ENCODE measurements around the gene CMTM6. TPM values are rescaled to one million over a fixed set of nuclear protein-coding genes. Genes with fewer than 3 reads are reported as not detected.
A peak's percentile ranks its signal among the peaks of the same experiment; 100 is the strongest.

CMTM6 gene
- total RNA-seq, 3 donors from 2014 or later = 40.7 to 58.5 (median 48.4) TPM

DNA sequence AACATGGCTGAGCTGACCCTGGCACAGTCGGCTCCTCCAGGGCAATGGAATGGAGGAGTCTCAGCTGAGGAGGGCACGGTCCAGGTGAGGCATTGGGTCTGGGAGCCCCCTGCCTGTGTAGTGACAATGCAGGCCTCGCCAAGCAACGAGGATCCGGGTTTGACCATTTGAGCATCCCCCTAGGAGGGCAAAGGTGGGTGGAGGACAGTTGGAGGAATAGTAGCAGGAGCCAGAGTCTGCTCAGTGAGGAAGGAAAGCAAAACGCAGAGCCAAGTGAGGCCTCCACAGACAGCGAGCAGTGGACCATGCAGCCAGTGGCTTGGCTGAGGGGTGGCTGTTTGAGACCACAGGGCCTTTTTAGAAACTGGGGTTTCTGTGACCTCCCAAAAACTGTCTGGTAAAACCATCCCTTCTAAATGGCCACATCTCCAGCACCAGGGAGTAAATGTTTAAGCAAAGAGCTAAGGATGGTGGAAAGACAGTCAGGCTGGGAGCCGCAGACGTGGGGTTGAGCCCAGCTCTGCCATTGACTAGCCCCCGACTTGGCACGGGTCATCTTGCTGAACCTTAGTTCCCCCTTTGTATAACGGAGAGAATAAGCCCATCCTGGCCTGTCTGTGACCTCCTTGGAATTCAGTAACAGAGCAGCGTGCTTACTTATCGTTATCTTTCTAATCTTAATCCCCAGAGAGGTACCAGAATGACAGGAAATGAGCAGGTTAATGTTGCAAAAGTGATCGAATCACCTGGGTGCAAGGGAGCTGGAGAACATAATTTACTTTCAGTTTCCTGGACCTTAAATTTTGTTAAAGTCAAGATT, 46.8 kb downstream of the CMTM6 start:
- intact Hi-C loops (cut with DNase I, micrococcal nuclease) = no loop called here
- ATAC-seq (peak; percentile 2), DNase-seq (peak in 1 of 3 donors; percentile 1)
- Histone ChIP-seq H3K36me3 (ENCODE audit: low read depth) (no peaks in the 10 kb centered on the region), H3K9me3 (no peaks in the 10 kb centered on the region), H3K4me3 (no peak overlapping the region), H3K4me1 (ENCODE audit: low read depth) (no peaks in the 10 kb centered on the region)
- no peak for TF ChIP-seq CTCF (IDR thresholded peaks at IDR 0.05)

GRCh38 chr3:32454731-32455608, 47.7 kb downstream of the CMTM6 start:
- no peak overlapping the region for H3K4me3 ChIP-seq
- intact Hi-C loops (cut with DNase I, micrococcal nuclease) = no loop called here
- H3K4me1 ChIP-seq (ENCODE audit: low read depth) = no peaks in the 10 kb centered on the region
- no peak for TF ChIP-seq CTCF (IDR thresholded peaks at IDR 0.05)
- ATAC-seq = no peak
- H3K36me3 ChIP-seq (ENCODE audit: low read depth) = no peaks in the 10 kb centered on the region
- H3K9me3 ChIP-seq = no peaks in the 10 kb centered on the region
- peak in 1 of 3 donors; percentile 1 for DNase-seq

- Histone ChIP-seq H3K4me1 (ENCODE audit: low read depth) (no peaks in the 10 kb centered on the region), H3K4me3 (no peak overlapping the region), H3K36me3 (ENCODE audit: low read depth) (no peaks in the 10 kb centered on the region), H3K9me3 (no peaks in the 10 kb centered on the region)
- DNase-seq (peak in 1 of 3 donors; percentile 0), ATAC-seq (no peak)
- intact Hi-C loops (cut with DNase I, micrococcal nuclease) = no loop called here
- TF ChIP-seq CTCF (IDR thresholded peaks at IDR 0.05) = no peak
Measured at GRCh38 chr3:32454111-32454510, 48.5 kb downstream of the CMTM6 start.

GRCh38 chr3:32453346-32453745, 49.3 kb downstream of the CMTM6 start:
- H3K9me3 ChIP-seq = no peaks in the 10 kb centered on the region
- no peak overlapping the region for H3K4me3 ChIP-seq
- intact Hi-C loops (cut with DNase I, micrococcal nuclease) = no loop called here
- no peak for DNase-seq
- no peak for ATAC-seq
- H3K36me3 ChIP-seq (ENCODE audit: low read depth) = no peaks in the 10 kb centered on the region
- no peaks in the 10 kb centered on the region for H3K4me1 ChIP-seq (ENCODE audit: low read depth)
- TF ChIP-seq CTCF (IDR thresholded peaks at IDR 0.05) = no peak

GRCh38 chr3:32452009-32452408, 50.6 kb downstream of the CMTM6 start:
- H3K36me3 ChIP-seq (ENCODE audit: low read depth) = no peaks in the 10 kb centered on the region
- ATAC-seq = no peak
- no peak overlapping the region for H3K4me3 ChIP-seq
- peaks cover 2% of the 10 kb centered on the region for H3K4me1 ChIP-seq (ENCODE audit: low read depth)
- intact Hi-C loops (cut with DNase I, micrococcal nuclease) = no loop called here
- H3K9me3 ChIP-seq = no peaks in the 10 kb centered on the region
- no peak for TF ChIP-seq CTCF (IDR thresholded peaks at IDR 0.05)
- DNase-seq = no peak
